PC-9 (cell line): ENCODE measurements around the gene TMEM51.

Experiments used
- CTCF ChIP-seq: fragments of 200-600 bp; sonication (generic); conservative IDR thresholded peaks from 2 replicates; pipeline ENCODE4 v1.6.1; 2017; ENCODE audit warnings: mixed run types, antibody characterized with exemption, mild to moderate bottlenecking, moderate library complexity
- EZH2 ChIP-seq: fragments of 200-600 bp; sonication (generic); IDR thresholded peaks from 2 replicates; pipeline ENCODE4 v1.8.0; 2017; ENCODE audit warnings: antibody characterized with exemption, low read depth

- TF ChIP-seq CTCF (no peak), EZH2 (no peak)
These were observed 33.3 kb downstream of the TMEM51 start for GRCh38 chr1:15186846-15187151.
